ENCODE measurements around the gene PPARD. TPM values are rescaled to one million over a fixed set of nuclear protein-coding genes. Genes with fewer than 3 reads are reported as not detected.
A peak's percentile ranks its signal among the peaks of the same experiment; 100 is the strongest.

The PPARD gene
- total RNA-seq, 4 donors from 2014 or later, result 6.3 to 16.7 (median 12.0) TPM

GRCh38 chr6:35411066-35411465, 68.7 kb downstream of the PPARD start:
- DNase-seq (no peak), ATAC-seq (no peak)
- Histone ChIP-seq H3K9me3 (no peaks in the 10 kb centered on the region), H3K4me3 (no peak overlapping the region), H3K27me3 (no peaks in the 10 kb centered on the region), H3K4me1 (peaks cover 7 to 9% of the 10 kb centered on the region in 2 donors), H3K27ac (no peak overlapping the region), H3K36me3 (peaks cover 0 to 24% of the 10 kb centered on the region in 2 donors)
- in situ Hi-C loops (cut with MboI; ENCODE audit: low sequenced_read_pairs in 4 of 4) (no loop called here), intact Hi-C loops (cut with DNase I; ENCODE audit: low total_unique reads) (no loop called here)
- TF ChIP-seq POLR2A (IDR thresholded peaks at IDR 0.05) (no peak), CTCF (IDR thresholded peaks at IDR 0.05 in 4 of 5, conservative IDR thresholded peaks at IDR 0.05 in 1 of 5) (no peak)

GRCh38 chr6:35412102-35412501, 69.7 kb downstream of the PPARD start:
- Histone ChIP-seq H3K36me3 (peaks cover 0 to 24% of the 10 kb centered on the region in 2 donors), H3K27ac (no peak overlapping the region), H3K9me3 (no peaks in the 10 kb centered on the region), H3K4me1 (peaks cover 7 to 9% of the 10 kb centered on the region in 2 donors), H3K4me3 (no peak overlapping the region), H3K27me3 (no peaks in the 10 kb centered on the region)
- no peak for DNase-seq
- in situ Hi-C loops (cut with MboI; ENCODE audit: low sequenced_read_pairs in 4 of 4) (no loop called here), intact Hi-C loops (cut with DNase I; ENCODE audit: low total_unique reads) (no loop called here)
- TF ChIP-seq POLR2A (IDR thresholded peaks at IDR 0.05) (no peak), CTCF (IDR thresholded peaks at IDR 0.05 in 4 of 5, conservative IDR thresholded peaks at IDR 0.05 in 1 of 5) (no peak)
- ATAC-seq, result no peak

GRCh38 chr6:35413911-35414310, 71.6 kb downstream of the PPARD start:
- intact Hi-C loops (cut with DNase I; ENCODE audit: low total_unique reads), result no loop called here
- in situ Hi-C loops (cut with MboI; ENCODE audit: low sequenced_read_pairs in 4 of 4), result no loop called here
- no peak overlapping the region for H3K4me3 ChIP-seq
- no peak overlapping the region for H3K27ac ChIP-seq
- peaks cover 10 to 11% of the 10 kb centered on the region in 2 donors for H3K4me1 ChIP-seq
- no peaks in the 10 kb centered on the region for H3K9me3 ChIP-seq
- no peak for ATAC-seq
- TF ChIP-seq POLR2A (IDR thresholded peaks at IDR 0.05) (no peak), CTCF (IDR thresholded peaks at IDR 0.05 in 4 of 5, conservative IDR thresholded peaks at IDR 0.05 in 1 of 5) (no peak)
- H3K27me3 ChIP-seq, result no peaks in the 10 kb centered on the region
- H3K36me3 ChIP-seq, result peaks cover 0 to 30% of the 10 kb centered on the region in 2 donors
- no peak for DNase-seq

GRCh38 chr6:35415065-35415891, 72.9 kb downstream of the PPARD start:
- Histone ChIP-seq H3K9me3 (no peaks in the 10 kb centered on the region), H3K27ac (peak overlapping the region in 2 of 4 donors; percentile 7 to 48), H3K4me1 (peaks cover 10 to 16% of the 10 kb centered on the region in 2 donors), H3K4me3 (no peak overlapping the region), H3K27me3 (no peaks in the 10 kb centered on the region), H3K36me3 (peaks cover 0 to 30% of the 10 kb centered on the region in 2 donors)
- TF ChIP-seq POLR2A (IDR thresholded peaks at IDR 0.05) (no peak), CTCF (IDR thresholded peaks at IDR 0.05 in 4 of 5, conservative IDR thresholded peaks at IDR 0.05 in 1 of 5) (peak; percentile 41 to 79 (median 68))
- peak; percentile 65 to 78 for DNase-seq
- ATAC-seq, result peak; percentile 92 to 97
- intact Hi-C loops (cut with DNase I; ENCODE audit: low total_unique reads), result loop anchor here (1.0 kb wide), 2 partner anchors 34 to 73 kb away; partner anchors contain the start of gene PPARD
- in situ Hi-C loops (cut with MboI; ENCODE audit: low sequenced_read_pairs in 4 of 4), result no loop called here

Measured in gastrocnemius medialis (tissue), 4 donors.